HT1080 (cell line): ENCODE measurements around the gene CADPS2. TPM values are rescaled to one million over a fixed set of nuclear protein-coding genes. Genes with fewer than 3 reads are reported as not detected.
A peak's percentile ranks its signal among the peaks of the same experiment; 100 is the strongest.

Experiments
- DNase-seq: peaks from one replicate; pipeline ENCODE4 v3.0.0-alpha.2; 2015; ENCODE audit warnings: low read depth
- polyA plus RNA-seq, 2 experiments: library from polyadenylated mRNA; depleted of rRNA; stranded (reverse); fragments of >200 nt; gene quantifications; 2 replicates each; pipeline ENCODE4 v1.2.3, GENCODE V29; 2015
- total RNA-seq: library from RNA; depleted of rRNA; stranded (reverse); fragments of >200 nt; shearing (Covaris generic); gene quantifications from 2 replicates; pipeline ENCODE4 v1.2.3, GENCODE V29; 2014; rRNA removed

CADPS2 gene
- 13.0 and 13.6 TPM in 2 replicates for total RNA-seq
- 7.4 and 10.4 TPM in 2 replicates for polyA plus RNA-seq (2015; cell fraction: cytosol; rRNA removed)
- 9.2 and 11.2 TPM in 2 replicates for polyA plus RNA-seq (2015; cell fraction: nucleus; rRNA removed)

DNA sequence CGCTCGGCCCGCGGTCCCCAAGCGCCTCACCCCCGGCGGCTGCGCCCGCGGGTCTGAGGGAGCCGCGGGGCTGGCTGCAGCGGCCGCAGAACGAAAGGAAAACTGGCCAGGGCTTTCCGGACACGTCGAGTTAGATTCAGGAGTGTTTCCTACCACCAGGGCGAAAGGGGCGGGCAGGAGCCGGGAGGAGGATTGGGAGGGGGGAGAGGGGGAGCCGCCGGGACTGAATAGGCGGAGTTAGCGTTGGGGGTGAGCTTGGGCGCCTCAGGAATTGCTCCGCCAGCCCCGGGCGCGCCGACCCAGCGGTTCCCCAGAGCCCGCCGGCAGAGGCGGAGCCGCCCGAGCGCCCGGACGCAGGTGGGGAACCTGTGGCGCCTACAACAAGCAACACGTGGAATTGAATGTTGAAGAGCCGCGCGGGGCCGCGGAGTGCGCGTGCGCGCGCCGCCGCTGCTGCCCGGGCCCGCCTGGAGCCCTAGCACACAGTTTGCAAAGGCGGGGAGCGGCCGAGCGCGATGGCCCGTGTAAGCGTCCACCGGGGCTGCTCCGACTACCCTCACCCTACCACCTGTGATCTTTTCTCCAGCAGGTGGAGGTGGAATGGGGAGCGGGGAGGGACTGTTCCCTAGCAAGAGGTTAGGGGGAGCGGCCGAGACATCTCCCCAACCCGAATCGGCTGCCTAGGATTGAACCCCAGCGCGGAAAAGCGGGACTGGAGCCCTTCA, at the start of gene CADPS2:
Gene CADPS2, minus strand, starts transcription at position 104 of the 725 bp plus-strand sequence. CDS start 123 bp downstream, outside the sequence.
- DNase-seq: peak; percentile 87

GRCh38 chr7:122935620-122936019, 49.4 kb upstream of the CADPS2 start:
- no peak for DNase-seq

DNA sequence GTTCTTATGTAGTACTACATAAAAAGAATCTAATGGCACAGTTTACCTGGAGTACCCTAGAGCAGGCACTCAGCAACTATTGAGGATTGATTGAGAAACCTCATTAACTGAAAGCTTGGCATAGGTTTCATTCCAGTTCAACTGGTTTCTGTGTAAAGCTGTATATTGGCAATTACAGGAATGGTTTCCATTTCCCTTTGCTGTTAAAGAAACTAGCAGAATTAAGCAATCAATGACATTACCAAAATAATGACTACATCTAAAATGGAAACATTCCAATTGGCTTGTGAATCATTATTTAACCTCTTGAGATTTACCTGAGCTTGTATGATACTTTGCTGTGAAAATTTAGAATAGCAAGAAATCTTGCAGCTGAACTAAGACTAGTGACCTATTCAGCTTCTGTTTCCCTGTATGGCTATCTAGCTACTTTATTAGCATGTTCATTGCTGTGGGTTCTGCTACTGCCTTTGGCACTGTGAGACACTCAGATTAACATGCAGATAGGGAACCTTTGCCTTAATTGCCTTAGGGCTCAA, 33.5 kb upstream of the CADPS2 start:
- no peak for DNase-seq

DNA sequence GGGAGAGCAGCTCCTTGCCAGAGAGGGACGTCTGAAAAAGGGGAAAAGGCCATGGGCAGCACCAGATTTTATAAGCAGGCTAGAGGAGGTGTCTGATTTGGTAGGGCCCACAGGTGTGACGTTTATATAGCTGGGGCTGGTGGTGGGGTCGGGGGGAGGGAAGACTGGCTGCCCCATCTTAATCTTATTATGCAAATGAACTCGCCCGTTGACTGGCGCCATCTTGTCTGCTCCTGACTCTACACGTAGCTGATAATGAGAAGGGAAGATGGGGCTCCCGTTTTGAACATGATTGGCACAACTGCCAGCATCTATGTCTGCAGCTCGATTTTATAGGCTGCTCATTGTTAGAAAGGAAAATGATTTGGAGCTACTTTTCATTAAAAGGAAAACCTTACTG, 28.6 kb upstream of the CADPS2 start:
- no peak for DNase-seq

DNA sequence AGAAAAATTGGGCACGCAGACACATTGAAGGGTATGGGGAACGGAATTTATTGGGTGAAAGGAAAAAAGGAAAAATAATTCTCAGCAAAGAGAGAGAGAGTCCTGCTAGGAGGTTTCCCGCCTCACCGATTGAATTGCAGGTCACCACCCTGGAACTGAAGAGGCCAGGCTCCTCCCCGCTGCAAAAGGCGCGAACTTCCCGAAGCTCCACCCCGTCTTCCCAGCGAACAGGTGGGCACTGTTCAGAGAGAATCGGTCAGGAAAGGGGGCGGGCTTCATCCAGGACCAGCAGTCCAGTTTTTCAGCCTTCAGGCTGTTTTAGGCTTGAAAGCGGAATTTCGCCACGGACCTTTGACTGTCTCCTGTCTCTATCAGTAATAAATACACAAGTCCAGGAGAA, 27.3 kb upstream of the CADPS2 start:
- DNase-seq: no peak

DNA sequence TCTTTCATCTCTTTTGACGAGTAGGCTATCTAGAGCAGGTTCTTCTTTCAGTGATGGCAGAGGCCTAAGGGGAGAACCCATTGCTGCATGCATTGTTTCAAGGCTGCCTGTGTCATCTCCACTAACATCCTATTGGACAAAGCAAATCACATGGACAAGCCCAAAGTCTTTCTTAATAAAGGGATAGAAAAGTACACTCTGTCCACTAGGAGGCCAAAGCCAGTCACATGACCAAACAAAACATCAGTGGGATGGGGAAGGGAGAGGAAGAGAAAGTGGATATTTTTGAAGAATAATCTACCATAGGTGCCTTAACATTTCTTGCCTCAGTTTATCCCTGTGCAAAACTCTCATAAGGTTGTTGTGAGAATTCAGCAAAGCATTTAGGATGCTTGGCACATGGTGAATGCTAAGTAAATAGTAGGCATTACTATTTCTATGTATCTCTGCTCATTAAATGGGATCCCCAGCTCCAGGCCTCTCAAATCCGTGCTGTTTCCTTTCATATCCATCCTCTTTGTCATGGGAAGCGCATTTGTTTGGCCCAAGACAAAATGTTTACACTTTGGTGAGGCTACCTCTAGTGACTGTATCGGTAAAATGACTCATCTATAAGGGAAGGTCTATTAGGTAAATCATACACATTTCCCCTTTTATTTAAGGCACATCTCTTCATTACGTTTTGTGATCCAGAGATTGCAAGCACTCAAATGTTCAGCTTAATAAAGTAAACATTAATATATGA, 16.7 kb upstream of the CADPS2 start:
- DNase-seq: peak; percentile 39

DNA sequence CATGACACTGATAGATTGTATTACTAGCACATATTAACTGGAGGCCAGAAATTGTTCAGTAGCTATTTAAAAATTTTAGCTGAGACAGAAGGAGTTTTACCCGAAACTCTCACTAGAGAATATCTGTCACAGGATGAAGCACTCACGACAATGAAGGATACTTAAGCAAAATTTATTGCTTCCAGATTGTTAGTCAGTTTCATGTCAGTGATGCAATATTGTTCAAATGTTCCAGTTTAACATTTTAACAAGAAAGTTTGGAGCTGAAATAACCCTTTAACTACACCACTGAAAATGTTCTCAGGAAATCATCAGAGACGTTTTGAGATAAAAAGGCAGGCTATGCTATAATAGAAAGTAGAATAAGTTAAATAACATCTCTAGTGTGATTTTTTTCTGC, 15.0 kb upstream of the CADPS2 start:
- no peak for DNase-seq

- no peak for DNase-seq
Observed at GRCh38 chr7:122896509-122896908, 10.2 kb upstream of the CADPS2 start.

DNA sequence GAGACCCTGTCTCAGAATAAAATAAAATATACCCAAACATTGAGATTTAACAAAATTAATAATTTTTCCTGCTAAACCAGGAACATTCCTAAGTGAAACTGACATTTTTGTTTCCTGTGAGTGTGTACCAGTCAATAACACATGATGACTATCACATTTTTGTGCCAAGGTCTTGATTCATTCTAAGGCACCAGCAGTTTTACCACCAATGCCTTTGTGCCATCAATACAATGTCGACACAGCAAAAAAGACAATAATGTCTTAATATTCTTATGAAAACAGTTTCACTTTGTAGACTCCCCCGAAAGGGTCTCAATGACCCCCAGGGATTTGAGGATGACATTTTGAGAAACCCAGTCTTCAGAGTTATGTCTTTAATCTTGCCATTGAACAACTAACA, 7.2 kb upstream of the CADPS2 start:
- no peak for DNase-seq

- no peak for DNase-seq
Observed at GRCh38 chr7:122889116-122889515, 2.9 kb upstream of the CADPS2 start.

DNA sequence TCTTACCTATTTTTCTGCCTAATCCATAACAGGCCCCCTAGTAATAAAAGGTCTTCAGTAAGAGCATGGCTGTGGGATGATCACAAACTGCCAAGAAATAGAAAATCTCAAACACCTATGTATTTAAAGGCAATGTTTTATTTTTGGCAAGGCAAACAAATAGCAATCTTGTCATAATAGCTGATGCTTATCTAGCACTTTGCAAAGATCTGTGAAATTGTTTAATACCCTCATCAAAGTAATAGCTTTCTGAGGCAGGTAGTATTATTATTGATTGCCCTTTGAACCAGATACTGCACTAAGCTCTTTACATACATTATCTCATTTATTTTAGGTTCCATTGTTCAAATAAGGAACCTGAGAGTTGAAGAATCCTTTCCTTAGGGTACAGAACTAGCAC, 1.6 kb upstream of the CADPS2 start:
- DNase-seq: no peak

DNA sequence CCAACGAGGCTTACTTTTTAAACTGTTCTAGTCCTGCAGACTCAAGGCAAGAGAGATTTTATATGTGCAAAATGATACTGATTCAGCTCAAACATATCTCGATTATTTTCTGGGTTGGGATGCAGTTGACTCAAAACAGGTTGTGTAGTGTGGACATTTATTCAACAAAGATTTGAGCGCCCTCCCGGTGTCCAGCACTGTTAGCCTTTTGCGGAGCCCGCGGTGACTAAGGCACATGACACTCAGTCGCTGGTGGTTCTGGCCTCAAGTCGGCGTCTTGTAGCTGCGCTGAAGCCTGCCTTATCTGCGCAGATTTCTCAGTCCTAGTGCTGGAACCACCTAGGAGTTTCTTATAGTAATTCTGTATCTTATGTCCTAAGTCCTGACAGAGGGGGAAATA, 938 bp upstream of the CADPS2 start:
- peak; percentile 63 for DNase-seq

GRCh38 chr7:122885583-122886356, 490 bp downstream of the CADPS2 start:
- peak; percentile 57 for DNase-seq

DNA sequence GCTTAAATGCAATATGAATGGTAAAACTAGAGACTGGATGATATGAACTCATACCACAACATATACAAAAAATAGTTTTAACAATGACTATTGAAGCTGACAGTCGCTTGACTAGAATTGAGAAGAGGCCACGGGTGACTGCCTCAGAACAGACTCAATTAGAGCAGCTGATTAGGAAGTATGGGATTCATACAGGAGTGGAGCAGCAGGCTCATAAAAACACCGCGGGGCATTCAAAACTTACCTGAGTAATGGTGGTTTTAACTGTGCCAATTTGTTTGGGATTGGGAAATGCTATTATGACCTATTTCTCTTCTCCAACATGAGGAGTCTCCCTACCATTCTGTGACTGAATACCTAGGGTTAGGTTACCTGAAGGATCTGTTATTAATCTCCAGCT, 2.1 kb downstream of the CADPS2 start:
- no peak for DNase-seq

GRCh38 chr7:122883049-122883680, 3.1 kb downstream of the CADPS2 start:
- no peak for DNase-seq

GRCh38 chr7:122881324-122881723, 4.9 kb downstream of the CADPS2 start:
- no peak for DNase-seq

DNA sequence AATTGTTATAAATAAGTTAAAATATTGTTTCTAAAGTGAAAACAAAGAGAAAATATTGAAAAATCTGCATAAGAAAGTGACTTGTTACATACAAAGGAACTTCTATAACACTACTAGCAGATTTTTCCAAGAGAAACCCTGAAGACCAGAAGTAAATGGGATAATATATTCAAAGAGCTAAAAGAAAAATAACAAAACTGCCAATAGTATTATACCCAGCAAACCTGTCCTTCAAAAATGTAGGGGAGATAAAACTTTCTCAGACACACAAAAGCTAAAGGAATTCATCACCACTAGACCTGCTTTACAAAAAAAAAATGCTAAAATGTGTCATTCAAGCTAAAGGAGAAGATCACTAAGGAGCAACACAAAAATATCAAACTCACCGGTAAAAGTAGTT, 17.0 kb downstream of the CADPS2 start:
- DNase-seq: no peak

GRCh38 chr7:122867471-122867980, 18.7 kb downstream of the CADPS2 start:
- no peak for DNase-seq

DNA sequence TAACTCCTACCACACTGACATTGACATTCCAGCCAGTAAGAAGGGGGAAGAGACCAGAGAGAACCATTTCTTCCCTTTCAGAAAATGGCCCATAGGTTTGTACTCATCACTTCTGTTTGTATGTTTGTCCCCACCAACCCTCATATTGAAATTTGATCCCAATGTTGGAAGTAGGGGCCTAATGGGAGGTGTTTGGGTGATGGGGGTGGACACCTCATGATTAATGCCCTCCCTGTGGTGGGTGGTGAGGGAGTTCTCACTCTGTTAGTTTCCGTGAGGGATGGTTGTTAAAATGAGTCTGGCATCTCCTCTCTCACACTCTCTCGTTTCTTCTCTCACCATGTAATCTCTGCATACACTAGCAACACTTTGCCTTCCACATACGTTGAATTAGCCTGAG, 21.4 kb downstream of the CADPS2 start:
- DNase-seq: no peak

DNA sequence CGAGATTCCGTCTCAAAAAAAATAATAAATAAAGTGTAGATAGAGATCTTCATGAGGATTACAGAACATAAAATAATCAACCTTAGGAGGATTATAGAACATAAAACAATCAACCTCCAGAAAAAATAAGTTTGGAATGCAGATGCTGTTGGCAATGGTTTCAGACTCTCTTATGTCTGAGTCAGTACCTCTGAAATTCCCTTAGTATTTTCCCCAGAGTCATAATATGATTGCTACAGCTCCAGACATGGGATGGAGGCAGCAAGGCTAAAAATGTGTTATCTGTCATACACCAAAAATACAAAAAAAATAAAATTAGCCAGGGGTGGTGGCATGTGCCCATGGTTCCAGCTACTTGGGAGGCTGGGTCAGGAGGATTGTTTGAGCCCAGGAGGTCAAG, 22.2 kb downstream of the CADPS2 start:
- DNase-seq: no peak

- DNase-seq: no peak
Observed at GRCh38 chr7:122858320-122858719, 27.9 kb downstream of the CADPS2 start.
